DND-41 (cell line): ENCODE results near the gene RRM1.

ENCODE experiments used
- ATAC-seq: fragments of 200-7000 bp; cut with Tn5 transposase; 3 replicates; pipeline ENCODE4 v1.9.1; 2021; ENCODE audit warnings: low read depth; ENCODE audit not compliant: insufficient read depth
- DNase-seq: peaks from one replicate; pipeline ENCODE4 v3.0.0-alpha.2; 2020
- H2AFZ ChIP-seq: 2 replicates; pipeline ENCODE4 v1.6.0; 2012; ENCODE audit warnings: low read depth, low read length
- H3K27ac ChIP-seq: 2 replicates; pipeline ENCODE4 v1.5.1; 2012; ENCODE audit warnings: low read length, inconsistent platforms
- H3K27me3 ChIP-seq: fragments of 200-600 bp; sonication (generic); 2 replicates; pipeline ENCODE4 v1.6.0; 2012; ENCODE audit warnings: low read length, mild to moderate bottlenecking, inconsistent platforms; ENCODE audit not compliant: insufficient read depth, poor library complexity
- H3K36me3 ChIP-seq: 2 replicates; pipeline ENCODE4 v1.5.1; 2012; ENCODE audit warnings: low read length, inconsistent platforms; ENCODE audit not compliant: insufficient read depth
- H3K4me1 ChIP-seq: 2 replicates; pipeline ENCODE4 v1.5.1; 2012; ENCODE audit warnings: mild to moderate bottlenecking, low read length; ENCODE audit not compliant: insufficient read depth
- H3K4me2 ChIP-seq: 2 replicates; pipeline ENCODE4 v1.6.0; 2012; ENCODE audit warnings: mild to moderate bottlenecking, moderate library complexity, low read length, inconsistent platforms; ENCODE audit not compliant: insufficient read depth
- H3K4me3 ChIP-seq, 2 experiments: fragments of 200-600 bp in 1 of 2; shearing (Covaris generic) in 1 of 2; 2 replicates each; pipeline ENCODE4 v1.5.1; 2012 to 2016; ENCODE audit warnings: inconsistent platforms in 2 of 2, low read length in 2 of 2, mild to moderate bottlenecking in 2 of 2, low read depth in 1 of 2, moderate library complexity in 1 of 2
- H3K79me2 ChIP-seq: 2 replicates; pipeline ENCODE4 v1.6.0; 2012; ENCODE audit warnings: low read length, inconsistent platforms; ENCODE audit not compliant: insufficient read depth
- H3K9ac ChIP-seq: 2 replicates; pipeline ENCODE4 v1.6.0; 2012; ENCODE audit warnings: low read depth, mild to moderate bottlenecking, inconsistent platforms, low read length, moderate library complexity
- H3K9me3 ChIP-seq: 2 replicates; pipeline ENCODE4 v1.5.1; 2012; ENCODE audit warnings: low read length, moderate library complexity, mild to moderate bottlenecking, inconsistent platforms; ENCODE audit not compliant: insufficient read depth, severe bottlenecking
- H4K20me1 ChIP-seq: 2 replicates; pipeline ENCODE4 v1.6.0; 2012; ENCODE audit warnings: low read length; ENCODE audit not compliant: insufficient read depth
- CTCF ChIP-seq: IDR thresholded peaks from 2 replicates; pipeline ENCODE4 v1.5.1; 2012; ENCODE audit warnings: borderline replicate concordance, low read length, moderate library complexity, mild to moderate bottlenecking; ENCODE audit not compliant: poor library complexity, severe bottlenecking; ENCODE audit errors: extremely low read depth
- EZH2 ChIP-seq: IDR thresholded peaks from 3 replicates; pipeline ENCODE4 v1.6.1; 2012; ENCODE audit warnings: borderline replicate concordance, low read depth, mild to moderate bottlenecking, moderate library complexity, low read length, inconsistent platforms; ENCODE audit not compliant: severe bottlenecking

Gene RRM1

DNA sequence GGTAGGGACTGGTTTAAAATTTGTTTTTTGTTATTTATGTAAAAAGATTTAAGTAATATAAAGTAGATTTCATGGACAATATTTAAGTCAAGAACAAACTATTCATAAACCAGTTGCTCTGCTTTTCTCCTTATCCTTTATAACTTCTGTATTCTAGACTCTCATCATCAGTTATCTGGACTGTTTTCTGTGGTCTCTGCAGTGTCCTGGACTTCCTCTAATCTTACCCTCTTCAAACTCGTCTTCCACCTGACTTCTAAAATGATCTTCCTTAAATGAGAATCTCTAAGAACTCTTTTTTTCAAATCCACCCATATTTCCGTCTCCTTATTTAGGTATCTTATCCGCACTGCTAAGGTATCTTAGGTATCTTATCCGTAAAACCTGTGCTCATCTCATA is 8.1 kb downstream of the RRM1 start:
- H3K4me2 ChIP-seq: no peak overlapping the region
- H3K36me3 ChIP-seq: peaks cover 89% of the 10 kb centered on the region
- no peak for DNase-seq
- H3K27me3 ChIP-seq: no peaks in the 10 kb centered on the region
- H3K79me2 ChIP-seq: peaks cover 86% of the 10 kb centered on the region
- H3K9me3 ChIP-seq: no peaks in the 10 kb centered on the region
- H3K9ac ChIP-seq: no peak overlapping the region
- peaks cover 48% of the 10 kb centered on the region; the same call in 1 of the 2 replicates for H4K20me1 ChIP-seq
- no peak for TF ChIP-seq EZH2
- TF ChIP-seq CTCF: no peak
- H3K27ac ChIP-seq: no peak overlapping the region
- no peak for ATAC-seq
- no peak overlapping the region for H3K4me3 ChIP-seq
- peaks cover 35% of the 10 kb centered on the region for H3K4me1 ChIP-seq
- H2AFZ ChIP-seq: no peak overlapping the region

GRCh38 chr11:4103269-4103668 is 8.7 kb downstream of the RRM1 start:
- H3K4me2 ChIP-seq: no peak overlapping the region
- H4K20me1 ChIP-seq: peaks cover 46% of the 10 kb centered on the region; the same call in 1 of the 2 replicates
- H3K9me3 ChIP-seq: no peaks in the 10 kb centered on the region
- DNase-seq (no peak), ATAC-seq (no peak)
- H3K4me3 ChIP-seq: no peak overlapping the region
- peaks cover 30% of the 10 kb centered on the region for H3K4me1 ChIP-seq
- H3K27ac ChIP-seq: no peak overlapping the region
- peaks cover 89% of the 10 kb centered on the region for H3K36me3 ChIP-seq
- TF ChIP-seq CTCF (no peak), EZH2 (no peak)
- H3K27me3 ChIP-seq: no peaks in the 10 kb centered on the region
- H3K79me2 ChIP-seq: peaks cover 80% of the 10 kb centered on the region
- no peak overlapping the region for H3K9ac ChIP-seq
- no peak overlapping the region for H2AFZ ChIP-seq

DNA sequence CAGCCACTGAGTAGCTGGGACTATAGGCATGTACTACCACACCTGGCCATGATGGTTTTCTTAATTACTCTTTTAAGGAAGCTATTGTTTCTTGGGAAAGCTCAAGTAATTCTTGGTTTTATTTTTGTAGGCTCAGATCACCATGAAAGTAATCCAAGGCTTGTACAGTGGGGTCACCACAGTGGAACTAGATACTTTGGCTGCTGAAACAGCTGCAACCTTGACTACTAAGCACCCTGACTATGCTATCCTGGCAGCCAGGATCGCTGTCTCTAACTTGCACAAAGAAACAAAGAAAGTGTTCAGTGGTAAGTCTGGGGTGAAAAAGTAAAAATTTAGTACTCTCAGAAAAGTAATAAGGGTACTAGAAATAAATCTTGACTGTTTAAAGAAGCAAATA is 11.3 kb downstream of the RRM1 start:
- Histone ChIP-seq H3K36me3 (peaks cover 92% of the 10 kb centered on the region), H3K9me3 (no peaks in the 10 kb centered on the region), H4K20me1 (peaks cover 26% of the 10 kb centered on the region; the same call in 1 of the 2 replicates), H3K4me3 (no peak overlapping the region), H3K27ac (no peak overlapping the region), H2AFZ (no peak overlapping the region), H3K9ac (no peak overlapping the region), H3K27me3 (no peaks in the 10 kb centered on the region), H3K4me1 (peaks cover 5% of the 10 kb centered on the region; the same call in 1 of the 2 replicates), H3K79me2 (peaks cover 62% of the 10 kb centered on the region), H3K4me2 (no peak overlapping the region)
- TF ChIP-seq EZH2 (no peak), CTCF (no peak)
- no peak for ATAC-seq
- no peak for DNase-seq

DNA sequence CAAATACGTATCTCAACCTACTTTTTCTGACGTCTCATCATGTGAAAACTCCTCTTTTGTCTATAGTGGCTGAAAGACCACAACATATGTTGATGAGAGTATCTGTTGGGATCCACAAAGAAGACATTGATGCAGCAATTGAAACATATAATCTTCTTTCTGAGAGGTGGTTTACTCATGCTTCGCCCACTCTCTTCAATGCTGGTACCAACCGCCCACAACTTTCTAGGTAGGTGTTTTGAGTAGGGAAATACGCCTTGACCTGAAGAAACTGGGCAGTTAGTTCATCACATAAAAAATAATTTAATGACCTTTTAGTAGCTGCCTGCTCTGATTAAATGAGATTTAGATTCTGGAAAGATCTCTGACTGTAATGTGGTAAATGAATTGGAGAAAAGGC is 17.2 kb downstream of the RRM1 start:
- Histone ChIP-seq H3K4me2 (no peak overlapping the region), H3K36me3 (peaks cover 95% of the 10 kb centered on the region), H3K4me1 (no peaks in the 10 kb centered on the region), H3K27me3 (no peaks in the 10 kb centered on the region), H2AFZ (no peak overlapping the region), H4K20me1 (no peaks in the 10 kb centered on the region), H3K4me3 (no peak overlapping the region), H3K9ac (no peak overlapping the region), H3K9me3 (no peaks in the 10 kb centered on the region), H3K79me2 (peaks cover 22% of the 10 kb centered on the region; the same call in 1 of the 2 replicates), H3K27ac (no peak overlapping the region)
- ATAC-seq (no peak), DNase-seq (no peak)
- no peak for TF ChIP-seq EZH2
- no peak for TF ChIP-seq CTCF
